OCI-LY1 (cell line): ENCODE measurements around the gene USP40.

Experiments used
- H2AFZ ChIP-seq: fragments of 200-600 bp; sonication (generic), shearing (Covaris generic); 2 replicates; pipeline ENCODE4 v1.6.0; 2014; ENCODE audit warnings: antibody characterized with exemption, mild to moderate bottlenecking, low read length
- H3F3A ChIP-seq: fragments of 200-600 bp; sonication (generic), shearing (Covaris generic); 2 replicates; pipeline ENCODE4 v1.6.0; 2014; ENCODE audit warnings: mild to moderate bottlenecking, antibody characterized with exemption, low read length, moderate library complexity; ENCODE audit not compliant: insufficient read depth
- H3K27ac ChIP-seq: fragments of 200-600 bp; sonication (generic); 2 replicates; pipeline ENCODE4 v1.5.1; 2014; ENCODE audit warnings: low read length, mixed run types, mild to moderate bottlenecking, low read depth; ENCODE audit not compliant: poor library complexity, severe bottlenecking
- H3K27me3 ChIP-seq: fragments of 200-600 bp; sonication (generic); 2 replicates; pipeline ENCODE4 v1.6.0; 2014; ENCODE audit warnings: antibody characterized with exemption, mild to moderate bottlenecking, low read length, moderate library complexity; ENCODE audit not compliant: insufficient read depth
- H3K36me3 ChIP-seq: fragments of 200-600 bp; sonication (generic); 2 replicates; pipeline ENCODE4 v1.6.1; 2014; ENCODE audit warnings: mild to moderate bottlenecking, antibody characterized with exemption, low read length, moderate library complexity, mixed read lengths; ENCODE audit not compliant: insufficient read depth
- H3K4me1 ChIP-seq: fragments of 200-600 bp; sonication (generic); 2 replicates; pipeline ENCODE4 v1.5.1; 2014; ENCODE audit warnings: mild to moderate bottlenecking, low read length, moderate library complexity; ENCODE audit not compliant: insufficient read depth, severe bottlenecking
- H3K4me2 ChIP-seq: fragments of 200-600 bp; sonication (generic), shearing (Covaris generic); 2 replicates; pipeline ENCODE4 v1.6.1; 2014; ENCODE audit warnings: low read length
- H3K4me3 ChIP-seq: fragments of 200-600 bp; sonication (generic); 2 replicates; pipeline ENCODE4 v1.5.1; 2014; ENCODE audit warnings: low read length, low read depth, mild to moderate bottlenecking, mixed read lengths; ENCODE audit not compliant: poor library complexity, severe bottlenecking
- H3K79me2 ChIP-seq: fragments of 200-600 bp; shearing (Covaris generic); 2 replicates; pipeline ENCODE4 v1.6.1; 2016; ENCODE audit warnings: mixed run types, low read length, mixed read lengths; ENCODE audit not compliant: insufficient read depth
- H3K9ac ChIP-seq: fragments of 200-600 bp; sonication (generic), shearing (Covaris generic); 2 replicates; pipeline ENCODE4 v1.6.1; 2014; ENCODE audit warnings: mild to moderate bottlenecking, low read length, mixed read lengths
- H3K9me2 ChIP-seq: fragments of 200-600 bp; sonication (generic), shearing (Covaris generic); 2 replicates; pipeline ENCODE4 v1.6.1; 2014; ENCODE audit warnings: low read depth, mild to moderate bottlenecking, low read length, mixed read lengths
- H3K9me3 ChIP-seq: fragments of 200-600 bp; shearing (Covaris generic); 2 replicates; pipeline ENCODE4 v1.6.1; 2014; ENCODE audit warnings: low read length, mixed read lengths
- H4K20me1 ChIP-seq: fragments of 200-600 bp; sonication (generic), shearing (Covaris generic); 2 replicates; pipeline ENCODE4 v1.6.0; 2016; ENCODE audit warnings: mild to moderate bottlenecking, low read length; ENCODE audit not compliant: insufficient read depth
- CTCF ChIP-seq: fragments of 200-600 bp; sonication (generic), shearing (Covaris generic); IDR thresholded peaks from 2 replicates; pipeline ENCODE4 v1.5.1; 2017; ENCODE audit warnings: mild to moderate bottlenecking, antibody characterized with exemption, low read length, moderate library complexity, mixed read lengths
- EZH2 ChIP-seq: fragments of 200-600 bp; sonication (generic), shearing (Covaris generic); IDR thresholded peaks from 2 replicates; pipeline ENCODE4 v1.8.0; 2017; ENCODE audit warnings: borderline replicate concordance, mixed run types, mild to moderate bottlenecking, antibody characterized with exemption, low read length, moderate library complexity, mixed read lengths

Gene USP40

DNA sequence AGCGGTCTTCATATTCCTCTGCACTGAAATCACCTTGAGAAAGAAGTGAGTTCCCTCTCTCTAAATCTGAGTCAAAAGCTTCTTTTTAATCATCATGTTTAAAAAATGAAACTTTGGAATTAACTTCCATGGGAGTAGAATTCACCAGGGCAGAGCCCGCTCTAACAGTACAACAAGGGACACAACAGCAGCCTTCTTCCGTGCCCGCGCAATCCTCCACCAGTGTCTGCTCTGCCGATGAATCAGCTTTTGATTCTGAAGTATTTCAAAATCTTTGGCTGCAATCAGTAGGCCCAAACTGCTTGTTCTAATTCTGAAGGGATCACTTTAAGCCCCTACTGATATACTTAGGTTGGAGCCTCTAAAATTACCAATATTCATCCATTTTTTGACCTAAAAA is 76.9 kb downstream of the USP40 start:
- no peak overlapping the region for H3K27ac ChIP-seq
- H3K79me2 ChIP-seq = no peaks in the 10 kb centered on the region
- H3K4me2 ChIP-seq = no peak overlapping the region
- H2AFZ ChIP-seq = no peak overlapping the region
- no peaks in the 10 kb centered on the region for H3F3A ChIP-seq
- H3K27me3 ChIP-seq = no peaks in the 10 kb centered on the region
- no peaks in the 10 kb centered on the region for H3K9me2 ChIP-seq
- no peaks in the 10 kb centered on the region for H3K9me3 ChIP-seq
- no peaks in the 10 kb centered on the region for H3K4me1 ChIP-seq
- no peaks in the 10 kb centered on the region for H4K20me1 ChIP-seq
- TF ChIP-seq CTCF = no peak
- no peaks in the 10 kb centered on the region for H3K36me3 ChIP-seq
- no peak overlapping the region for H3K9ac ChIP-seq
- no peak overlapping the region for H3K4me3 ChIP-seq

- Histone ChIP-seq H3K9ac (no peak overlapping the region), H3K27ac (no peak overlapping the region), H3K9me2 (no peaks in the 10 kb centered on the region), H3F3A (no peaks in the 10 kb centered on the region), H3K4me3 (no peak overlapping the region), H3K9me3 (no peaks in the 10 kb centered on the region), H3K4me1 (no peaks in the 10 kb centered on the region), H3K27me3 (no peaks in the 10 kb centered on the region), H3K36me3 (no peaks in the 10 kb centered on the region), H3K4me2 (no peak overlapping the region), H4K20me1 (no peaks in the 10 kb centered on the region), H3K79me2 (no peaks in the 10 kb centered on the region), H2AFZ (no peak overlapping the region)
- no peak for TF ChIP-seq EZH2
- TF ChIP-seq CTCF = no peak
These were observed 77.4 kb downstream of the USP40 start for GRCh38 chr2:233489143-233489542.

- no peaks in the 10 kb centered on the region for H3K79me2 ChIP-seq
- no peaks in the 10 kb centered on the region for H3K27me3 ChIP-seq
- H3K4me3 ChIP-seq = no peak overlapping the region
- H3F3A ChIP-seq = no peaks in the 10 kb centered on the region
- no peaks in the 10 kb centered on the region for H4K20me1 ChIP-seq
- no peaks in the 10 kb centered on the region for H3K9me2 ChIP-seq
- no peak overlapping the region for H3K4me2 ChIP-seq
- no peak overlapping the region for H2AFZ ChIP-seq
- H3K9ac ChIP-seq = no peak overlapping the region
- no peaks in the 10 kb centered on the region; the same call in 1 of the 2 replicates for H3K36me3 ChIP-seq
- TF ChIP-seq CTCF (no peak), EZH2 (no peak)
- H3K4me1 ChIP-seq = no peaks in the 10 kb centered on the region
- H3K9me3 ChIP-seq = no peaks in the 10 kb centered on the region
- H3K27ac ChIP-seq = no peak overlapping the region
These were observed 78.7 kb downstream of the USP40 start for GRCh38 chr2:233487748-233488345.
